ENCODE results near the gene IFIT2.
A peak's percentile ranks its signal among the peaks of the same experiment; 100 is the strongest.

The IFIT2 gene

GRCh38 chr10:89294721-89295239 is 7.1 kb upstream of the IFIT2 start:
- no peak overlapping the region for H3K4me3 ChIP-seq (ENCODE audit: control insufficient read depth, low read depth, low read length)
- TF ChIP-seq CTCF (IDR thresholded peaks at IDR 0.05; ENCODE audit: control insufficient read depth, insufficient read depth, low read depth, low read length, missing control alignments) = no peak
- DNase-seq (ENCODE audit: low read depth) = no peak

GRCh38 chr10:89295597-89295996 is 6.2 kb upstream of the IFIT2 start:
- no peak for DNase-seq (ENCODE audit: low read depth)
- no peak for TF ChIP-seq CTCF (IDR thresholded peaks at IDR 0.05; ENCODE audit: control insufficient read depth, insufficient read depth, low read depth, low read length, missing control alignments)
- no peak overlapping the region for H3K4me3 ChIP-seq (ENCODE audit: control insufficient read depth, low read depth, low read length)

GRCh38 chr10:89296220-89296648 is 5.6 kb upstream of the IFIT2 start:
- peak; percentile 52 for DNase-seq (ENCODE audit: low read depth)
- H3K4me3 ChIP-seq (ENCODE audit: control insufficient read depth, low read depth, low read length) = no peak overlapping the region
- TF ChIP-seq CTCF (IDR thresholded peaks at IDR 0.05; ENCODE audit: control insufficient read depth, insufficient read depth, low read depth, low read length, missing control alignments) = no peak

- no peak overlapping the region for H3K4me3 ChIP-seq (ENCODE audit: control insufficient read depth, low read depth, low read length)
- TF ChIP-seq CTCF (IDR thresholded peaks at IDR 0.05; ENCODE audit: control insufficient read depth, insufficient read depth, low read depth, low read length, missing control alignments) = no peak
- DNase-seq (ENCODE audit: low read depth) = no peak
Measured at GRCh38 chr10:89297356-89297755, 4.5 kb upstream of the IFIT2 start.

- DNase-seq (ENCODE audit: low read depth) = no peak
- TF ChIP-seq CTCF (IDR thresholded peaks at IDR 0.05; ENCODE audit: control insufficient read depth, insufficient read depth, low read depth, low read length, missing control alignments) = no peak
- H3K4me3 ChIP-seq (ENCODE audit: control insufficient read depth, low read depth, low read length) = no peak overlapping the region
Measured at GRCh38 chr10:89297791-89298190, 4.1 kb upstream of the IFIT2 start.

- DNase-seq (ENCODE audit: low read depth) = no peak
- TF ChIP-seq CTCF (IDR thresholded peaks at IDR 0.05; ENCODE audit: control insufficient read depth, insufficient read depth, low read depth, low read length, missing control alignments) = no peak
- H3K4me3 ChIP-seq (ENCODE audit: control insufficient read depth, low read depth, low read length) = no peak overlapping the region
Measured at GRCh38 chr10:89299031-89299430, 2.8 kb upstream of the IFIT2 start.

- no peak for DNase-seq (ENCODE audit: low read depth)
- TF ChIP-seq CTCF (IDR thresholded peaks at IDR 0.05; ENCODE audit: control insufficient read depth, insufficient read depth, low read depth, low read length, missing control alignments) = no peak
- H3K4me3 ChIP-seq (ENCODE audit: control insufficient read depth, low read depth, low read length) = no peak overlapping the region; the same call in 1 of the 2 replicates
Measured at GRCh38 chr10:89301232-89301631, 614 bp upstream of the IFIT2 start.

Data from AG09309 (cell line).